ENCODE results near the gene FNDC3A.
"Not testable (repeated sequence)": the region's sequence is repeated elsewhere in the genome, so short reads cannot be mapped to it uniquely, and the experiment has no call there.

The FNDC3A gene

DNA sequence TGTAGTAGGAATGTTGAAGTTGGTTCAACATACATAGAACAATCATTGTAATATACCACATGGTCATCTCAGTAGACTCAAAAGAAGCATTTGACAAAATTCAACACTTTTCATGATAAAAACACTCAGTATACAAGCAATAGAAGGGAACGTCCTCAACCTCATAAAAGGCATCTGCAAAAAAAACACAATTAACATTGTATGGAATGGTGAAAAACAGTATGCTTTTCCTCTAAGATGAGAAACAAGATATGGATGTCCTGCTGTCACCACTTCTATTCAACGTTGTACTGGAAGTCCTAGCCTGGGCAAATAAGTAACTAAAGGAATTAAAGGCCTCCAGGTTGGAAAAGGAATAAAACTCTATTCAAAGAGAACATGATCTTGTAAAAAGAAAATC lies 54.5 kb downstream of the FNDC3A start:
- no peak for DNase-seq (ENCODE audit: low read depth)

GRCh38 chr13:49040872-49041271 lies 65.2 kb downstream of the FNDC3A start:
- no peak for DNase-seq (ENCODE audit: low read depth)

DNA sequence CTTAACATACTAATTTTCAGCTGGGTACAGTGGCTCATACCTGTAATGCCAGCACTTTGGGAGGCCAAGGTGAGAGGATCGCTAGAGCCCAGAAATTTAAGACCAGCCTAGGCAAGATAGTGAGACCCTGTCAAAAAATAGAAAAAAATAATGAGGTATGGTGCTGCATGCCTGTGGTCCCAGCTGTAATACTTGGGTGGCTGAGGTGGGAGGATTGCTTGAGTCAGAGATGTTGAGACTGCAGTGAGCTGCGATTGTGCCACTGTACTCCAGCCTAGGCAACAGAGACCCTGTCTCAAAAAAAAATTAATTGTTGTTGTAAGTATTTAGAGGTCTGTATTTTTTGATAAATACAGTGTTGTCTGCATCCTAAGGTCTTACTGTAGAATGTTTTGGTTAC lies 66.8 kb downstream of the FNDC3A start:
- no peak for DNase-seq (ENCODE audit: low read depth)

- no peak for DNase-seq (ENCODE audit: low read depth)
These were observed 68.3 kb downstream of the FNDC3A start for GRCh38 chr13:49044008-49044407.

GRCh38 chr13:49044836-49045235 lies 69.1 kb downstream of the FNDC3A start:
- DNase-seq (ENCODE audit: low read depth): no peak

GRCh38 chr13:49046002-49046401 lies 70.3 kb downstream of the FNDC3A start:
- DNase-seq (ENCODE audit: low read depth): no peak

- DNase-seq (ENCODE audit: low read depth): no peak
These were observed 70.8 kb downstream of the FNDC3A start for GRCh38 chr13:49046519-49046918.

GRCh38 chr13:49052813-49053212 lies 77.1 kb downstream of the FNDC3A start:
- no peak for DNase-seq (ENCODE audit: low read depth)

GRCh38 chr13:49053215-49053614 lies 77.5 kb downstream of the FNDC3A start:
- DNase-seq (ENCODE audit: low read depth): no peak

- DNase-seq (ENCODE audit: low read depth): no peak
These were observed 78.2 kb downstream of the FNDC3A start for GRCh38 chr13:49053906-49054305.

GRCh38 chr13:49055021-49055420 lies 79.3 kb downstream of the FNDC3A start:
- no peak for DNase-seq (ENCODE audit: low read depth)

GRCh38 chr13:49057176-49057575 lies 81.5 kb downstream of the FNDC3A start:
- DNase-seq (ENCODE audit: low read depth): no peak

DNA sequence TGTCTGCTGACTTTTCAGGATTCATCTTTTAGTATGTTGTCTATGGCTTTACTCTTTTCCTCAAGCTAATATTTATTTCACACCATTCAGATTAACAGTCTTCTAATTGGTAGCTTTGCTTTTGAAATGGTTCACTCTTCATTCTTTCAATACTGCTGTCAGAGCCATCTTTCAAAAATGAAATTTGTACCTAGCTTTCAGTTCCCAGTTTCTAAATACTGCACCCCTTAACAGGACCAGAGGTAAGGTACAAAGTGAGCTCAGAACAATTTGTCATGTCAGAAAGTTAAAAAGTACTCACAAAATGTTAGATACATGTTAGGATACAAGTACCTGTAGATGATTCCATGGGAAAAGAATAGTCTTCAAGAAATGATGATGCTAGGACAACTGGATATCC lies 83.0 kb downstream of the FNDC3A start:
- DNase-seq (ENCODE audit: low read depth): no peak

DNA sequence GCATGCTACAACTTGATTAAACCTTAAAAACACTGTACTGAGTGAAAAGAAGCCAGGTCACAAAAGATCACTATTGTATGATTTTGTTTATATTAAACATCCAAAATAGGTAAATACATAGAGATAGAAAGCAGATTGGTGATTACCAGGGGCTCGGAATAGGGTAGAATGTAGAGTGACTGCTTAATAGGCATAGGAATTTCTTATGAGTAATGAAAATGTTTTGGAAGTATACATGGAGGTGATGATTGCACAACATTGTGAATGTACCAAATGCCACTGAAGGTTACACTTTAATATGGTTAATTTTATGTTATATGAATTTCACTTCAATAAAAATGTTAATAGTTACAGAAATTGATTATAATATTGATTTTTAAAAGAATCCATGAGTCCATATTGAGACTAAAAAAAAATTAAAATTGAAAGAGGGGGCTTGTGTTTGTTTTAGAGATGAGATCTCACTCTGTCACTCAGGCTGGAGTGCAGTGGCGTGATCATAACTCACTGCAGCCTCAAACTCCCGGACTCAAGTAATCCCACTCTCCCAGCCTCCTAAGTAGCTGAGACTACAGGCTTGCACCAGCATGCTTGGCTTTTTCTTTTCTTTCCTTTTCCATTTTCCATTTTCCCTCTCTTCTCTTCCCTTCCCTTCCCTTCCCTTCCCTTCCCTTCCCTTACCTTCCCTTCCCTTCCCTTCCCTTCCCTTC lies 85.1 kb downstream of the FNDC3A start:
- DNase-seq (ENCODE audit: low read depth): no peak

DNA sequence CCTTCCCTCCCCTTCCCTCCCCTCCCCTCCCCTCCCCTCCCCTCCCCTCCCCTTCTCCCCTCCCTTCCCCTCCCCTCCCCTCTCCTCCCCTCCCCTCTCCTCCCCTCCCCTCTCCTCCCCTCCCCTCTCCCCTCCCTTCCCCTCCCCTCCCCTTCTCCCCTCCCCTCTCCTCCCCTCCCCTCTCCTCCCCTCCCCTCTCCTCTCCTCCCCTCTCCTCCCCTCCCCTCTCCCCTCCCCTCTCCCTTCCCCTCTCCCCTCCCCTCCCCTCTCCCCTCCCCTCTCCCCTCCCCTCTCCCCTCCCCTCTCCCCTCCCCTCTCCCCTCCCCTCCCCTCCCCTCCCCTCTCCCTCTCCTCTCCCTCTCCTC lies 85.7 kb downstream of the FNDC3A start:
- DNase-seq (ENCODE audit: low read depth): not testable (repeated sequence)

DNA sequence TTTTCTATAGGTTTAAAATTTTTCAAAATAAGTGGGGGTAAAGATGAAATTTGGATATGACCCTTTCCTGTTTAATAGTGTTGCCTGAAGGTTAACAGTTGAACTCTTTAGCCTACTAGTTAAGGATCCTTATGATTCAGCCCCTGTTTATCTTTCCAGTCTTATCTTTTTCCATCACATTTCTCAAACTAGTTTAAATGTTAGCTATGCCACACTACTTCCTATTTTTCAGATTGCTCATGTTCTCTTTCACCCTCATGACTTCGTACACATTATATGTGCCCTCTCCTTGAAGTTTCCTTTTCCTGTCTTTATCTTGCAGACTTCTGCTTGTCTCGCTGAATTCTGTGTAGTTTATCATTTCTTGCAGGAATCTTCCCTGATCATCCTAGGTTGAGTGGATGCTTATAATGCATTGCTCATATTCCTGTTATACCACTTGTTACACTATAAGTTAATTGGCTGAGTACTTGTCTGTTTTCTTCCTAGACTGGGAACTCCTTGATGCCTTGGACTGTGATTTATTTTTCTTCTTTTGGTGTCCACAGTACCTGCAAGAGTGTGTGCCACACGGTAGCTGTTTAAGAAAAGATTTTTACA lies 86.7 kb downstream of the FNDC3A start:
- no peak for DNase-seq (ENCODE audit: low read depth)

DNA sequence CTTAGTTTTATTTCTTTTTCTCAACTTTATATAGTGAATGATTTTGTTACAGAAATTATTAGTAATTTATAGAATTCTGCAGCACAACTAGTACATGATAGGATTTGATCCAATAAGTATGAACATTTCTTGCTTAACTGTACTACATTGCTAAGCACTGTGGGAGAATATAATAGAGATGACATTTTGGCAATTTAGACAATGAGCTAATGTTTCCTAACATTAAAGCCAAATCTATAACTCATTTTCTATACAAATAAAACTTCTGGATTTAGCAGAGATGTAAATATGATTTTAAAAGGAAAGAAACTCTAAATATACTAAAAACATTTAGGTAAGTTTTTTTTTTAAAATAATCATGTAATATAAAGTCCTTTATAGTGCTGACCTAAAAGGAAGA lies 87.3 kb downstream of the FNDC3A start:
- DNase-seq (ENCODE audit: low read depth): no peak

DNA sequence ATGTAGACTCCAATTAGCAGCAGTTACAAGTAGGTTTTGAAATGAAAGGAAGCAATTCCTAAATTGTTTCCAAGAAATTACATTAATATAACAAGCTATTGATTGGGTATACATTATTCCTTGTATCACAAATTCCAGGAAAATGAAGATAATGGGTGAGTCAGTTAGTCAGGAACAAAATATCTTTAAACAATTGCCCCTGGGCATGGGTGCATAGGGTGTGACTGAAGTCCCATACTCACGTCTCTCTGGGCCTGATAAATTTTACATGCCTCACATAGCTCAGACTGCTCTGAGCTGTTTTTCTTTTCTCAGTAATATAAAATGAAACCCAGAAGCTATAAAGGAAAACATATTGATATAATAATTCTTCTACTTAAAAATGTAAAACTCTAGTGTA lies 87.8 kb downstream of the FNDC3A start:
- no peak for DNase-seq (ENCODE audit: low read depth)

GRCh38 chr13:49064476-49064875 lies 88.8 kb downstream of the FNDC3A start:
- no peak for DNase-seq (ENCODE audit: low read depth)

- DNase-seq (ENCODE audit: low read depth): no peak
These were observed 91.1 kb downstream of the FNDC3A start for GRCh38 chr13:49066856-49067255.

DNA sequence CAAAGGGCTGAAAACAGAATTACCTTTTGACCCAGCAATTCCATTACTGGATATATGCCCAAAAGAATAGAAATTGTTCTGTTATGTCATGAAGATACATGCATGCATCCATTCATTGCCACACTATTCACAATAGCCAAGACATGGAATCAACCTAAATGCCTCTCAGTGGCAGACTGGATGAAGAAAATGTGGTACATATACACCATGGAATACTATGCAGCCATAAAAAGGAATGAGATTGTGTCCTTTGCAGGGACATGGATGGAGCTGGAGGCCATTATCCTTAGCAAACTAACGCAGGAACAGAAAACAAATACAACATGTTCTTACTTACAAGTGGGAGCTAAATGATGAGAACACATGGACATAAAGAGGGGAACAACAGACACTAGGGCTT lies 92.8 kb downstream of the FNDC3A start:
- DNase-seq (ENCODE audit: low read depth): not testable (repeated sequence)

DNA sequence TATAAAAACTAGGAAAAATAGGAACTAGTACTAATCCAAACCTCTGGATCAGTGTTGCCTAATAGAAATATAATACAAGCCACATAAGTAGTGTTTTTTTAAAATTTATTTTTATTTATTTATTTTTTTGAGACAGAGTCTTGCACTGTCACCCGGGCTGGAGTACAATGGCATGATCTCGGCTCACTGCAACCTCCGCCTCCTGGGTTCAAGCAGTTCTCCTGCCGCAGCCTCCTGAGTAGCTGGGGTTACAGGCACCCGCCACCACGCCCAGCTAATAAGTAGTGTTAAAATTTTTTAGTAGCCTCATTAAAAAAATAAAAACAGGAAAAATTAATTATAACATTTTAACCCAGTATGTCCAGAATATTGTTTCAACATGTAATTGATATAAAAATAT lies 94.3 kb downstream of the FNDC3A start:
- DNase-seq (ENCODE audit: low read depth): not testable (repeated sequence)

- no peak for DNase-seq (ENCODE audit: low read depth)
These were observed 95.7 kb downstream of the FNDC3A start for GRCh38 chr13:49071341-49071937.

Data from activated T-cell treated with anti-CD3 and anti-CD28 coated beads for 48 hours (primary cell).